HUES6 (cell line): Measurements from ENCODE around the gene PARD3.

Experiments used
- H3K27ac ChIP-seq: 2 replicates; pipeline ENCODE4 v1.7.0; 2013; ENCODE audit warnings: low read depth, mild to moderate bottlenecking, low read length, inconsistent platforms
- H3K27me3 ChIP-seq: 2 replicates; pipeline ENCODE4 v1.6.1; 2013; ENCODE audit warnings: low read length; ENCODE audit not compliant: control insufficient read depth, insufficient read depth
- H3K36me3 ChIP-seq: 2 replicates; pipeline ENCODE4 v1.6.1; 2013; ENCODE audit warnings: low read length; ENCODE audit not compliant: control insufficient read depth, insufficient read depth
- H3K4me1 ChIP-seq: 2 replicates; pipeline ENCODE4 v1.6.1; 2013; ENCODE audit warnings: low read length; ENCODE audit not compliant: control insufficient read depth, insufficient read depth
- H3K4me3 ChIP-seq: 2 replicates; pipeline ENCODE4 v1.5.1; 2013; ENCODE audit warnings: low read depth, low read length
- H3K9ac ChIP-seq: one replicate; pipeline ENCODE4 v1.6.1; 2013; ENCODE audit warnings: mild to moderate bottlenecking, low read length
- H3K9me3 ChIP-seq: 2 replicates; pipeline ENCODE4 v1.6.1; 2013; ENCODE audit warnings: low read depth, low read length; ENCODE audit not compliant: control insufficient read depth, insufficient read depth

Gene PARD3

GRCh38 chr10:34613491-34613890 lies 201.6 kb downstream of the PARD3 start:
- no peaks in the 10 kb centered on the region for H3K27me3 ChIP-seq
- H3K27ac ChIP-seq: peak overlapping the region; percentile 43; the same call in 1 of the 2 replicates
- peaks cover 15% of the 10 kb centered on the region; the same call in 1 of the 2 replicates for H3K4me1 ChIP-seq
- H3K9me3 ChIP-seq: no peaks in the 10 kb centered on the region
- no peak overlapping the region for H3K9ac ChIP-seq
- no peaks in the 10 kb centered on the region for H3K36me3 ChIP-seq
- H3K4me3 ChIP-seq: no peak overlapping the region

- H3K9me3 ChIP-seq: no peaks in the 10 kb centered on the region
- no peak overlapping the region for H3K27ac ChIP-seq
- H3K36me3 ChIP-seq: no peaks in the 10 kb centered on the region
- H3K4me3 ChIP-seq: no peak overlapping the region
- no peak overlapping the region for H3K9ac ChIP-seq
- H3K27me3 ChIP-seq: no peaks in the 10 kb centered on the region
- peaks cover 15% of the 10 kb centered on the region; the same call in 1 of the 2 replicates for H3K4me1 ChIP-seq
These were observed 202.2 kb downstream of the PARD3 start for GRCh38 chr10:34612938-34613337.

- H3K4me3 ChIP-seq: no peak overlapping the region
- H3K9ac ChIP-seq: no peak overlapping the region
- H3K4me1 ChIP-seq: peaks cover 15% of the 10 kb centered on the region; the same call in 1 of the 2 replicates
- H3K27ac ChIP-seq: no peak overlapping the region
- no peaks in the 10 kb centered on the region for H3K36me3 ChIP-seq
- H3K9me3 ChIP-seq: no peaks in the 10 kb centered on the region
- H3K27me3 ChIP-seq: no peaks in the 10 kb centered on the region
These were observed 202.7 kb downstream of the PARD3 start for GRCh38 chr10:34612446-34612845.

GRCh38 chr10:34609287-34609940 lies 205.7 kb downstream of the PARD3 start:
- Histone ChIP-seq H3K36me3 (no peaks in the 10 kb centered on the region), H3K9me3 (no peaks in the 10 kb centered on the region), H3K4me3 (no peak overlapping the region), H3K27ac (no peak overlapping the region), H3K4me1 (peaks cover 15% of the 10 kb centered on the region; the same call in 1 of the 2 replicates), H3K27me3 (no peaks in the 10 kb centered on the region), H3K9ac (no peak overlapping the region)

- Histone ChIP-seq H3K9ac (no peak overlapping the region), H3K4me1 (0 out of 2 replicates have a peak, but pooled peaks cover 5% of the 10 kb centered on the region), H3K4me3 (no peak overlapping the region), H3K27me3 (no peaks in the 10 kb centered on the region), H3K27ac (no peak overlapping the region), H3K36me3 (no peaks in the 10 kb centered on the region), H3K9me3 (no peaks in the 10 kb centered on the region)
These were observed 207.2 kb downstream of the PARD3 start for GRCh38 chr10:34607894-34608293.

GRCh38 chr10:34606890-34607289 lies 208.2 kb downstream of the PARD3 start:
- H3K9ac ChIP-seq: no peak overlapping the region
- H3K4me1 ChIP-seq: 0 out of 2 replicates have a peak, but pooled peaks cover 5% of the 10 kb centered on the region
- H3K27me3 ChIP-seq: no peaks in the 10 kb centered on the region
- H3K4me3 ChIP-seq: no peak overlapping the region
- no peaks in the 10 kb centered on the region for H3K36me3 ChIP-seq
- H3K9me3 ChIP-seq: no peaks in the 10 kb centered on the region
- H3K27ac ChIP-seq: no peak overlapping the region

GRCh38 chr10:34602478-34602877 lies 212.6 kb downstream of the PARD3 start:
- Histone ChIP-seq H3K4me1 (0 out of 2 replicates have a peak, but pooled peaks cover 3% of the 10 kb centered on the region), H3K27me3 (no peaks in the 10 kb centered on the region), H3K36me3 (no peaks in the 10 kb centered on the region)

GRCh38 chr10:34601691-34602090 lies 213.4 kb downstream of the PARD3 start:
- H3K27me3 ChIP-seq: no peaks in the 10 kb centered on the region
- no peak overlapping the region for H3K4me3 ChIP-seq
- H3K9me3 ChIP-seq: no peaks in the 10 kb centered on the region
- no peak overlapping the region for H3K27ac ChIP-seq
- 0 out of 2 replicates have a peak, but pooled peaks cover 3% of the 10 kb centered on the region for H3K4me1 ChIP-seq
- H3K9ac ChIP-seq: no peak overlapping the region
- no peaks in the 10 kb centered on the region for H3K36me3 ChIP-seq

More at GRCh38 chr10:34602478-34602877, 212.6 kb downstream of the PARD3 start:
- Histone ChIP-seq H3K4me3 (no peak overlapping the region), H3K27ac (no peak overlapping the region), H3K9me3 (no peaks in the 10 kb centered on the region), H3K9ac (no peak overlapping the region)

- no peaks in the 10 kb centered on the region for H3K27me3 ChIP-seq
- no peaks in the 10 kb centered on the region for H3K9me3 ChIP-seq
- no peak overlapping the region for H3K4me3 ChIP-seq
- H3K4me1 ChIP-seq: 0 out of 2 replicates have a peak, but pooled peaks cover 3% of the 10 kb centered on the region
- H3K27ac ChIP-seq: no peak overlapping the region
- H3K9ac ChIP-seq: no peak overlapping the region
- H3K36me3 ChIP-seq: no peaks in the 10 kb centered on the region
These were observed 215.9 kb downstream of the PARD3 start for GRCh38 chr10:34599026-34599795.

- Histone ChIP-seq H3K9me3 (no peaks in the 10 kb centered on the region), H3K27ac (no peak overlapping the region), H3K27me3 (no peaks in the 10 kb centered on the region), H3K36me3 (no peaks in the 10 kb centered on the region), H3K9ac (no peak overlapping the region), H3K4me3 (no peak overlapping the region), H3K4me1 (no peaks in the 10 kb centered on the region)
These were observed 218.7 kb downstream of the PARD3 start for GRCh38 chr10:34596351-34596750.

GRCh38 chr10:34593930-34594329 lies 221.2 kb downstream of the PARD3 start:
- Histone ChIP-seq H3K27ac (no peak overlapping the region), H3K4me3 (no peak overlapping the region), H3K27me3 (no peaks in the 10 kb centered on the region), H3K4me1 (no peaks in the 10 kb centered on the region), H3K9me3 (no peaks in the 10 kb centered on the region), H3K9ac (no peak overlapping the region), H3K36me3 (no peaks in the 10 kb centered on the region)
